GM19455 (cell line): Measurements from ENCODE around the gene RAB34.
A peak's percentile ranks its signal among the peaks of the same experiment; 100 is the strongest.

Experiments
- ATAC-seq: cut with Tn5 transposase; IDR thresholded peaks from one replicate; pipeline ENCODE4 v1.9.1; 2021; ENCODE audit not compliant: unreplicated experiment

The RAB34 gene

DNA sequence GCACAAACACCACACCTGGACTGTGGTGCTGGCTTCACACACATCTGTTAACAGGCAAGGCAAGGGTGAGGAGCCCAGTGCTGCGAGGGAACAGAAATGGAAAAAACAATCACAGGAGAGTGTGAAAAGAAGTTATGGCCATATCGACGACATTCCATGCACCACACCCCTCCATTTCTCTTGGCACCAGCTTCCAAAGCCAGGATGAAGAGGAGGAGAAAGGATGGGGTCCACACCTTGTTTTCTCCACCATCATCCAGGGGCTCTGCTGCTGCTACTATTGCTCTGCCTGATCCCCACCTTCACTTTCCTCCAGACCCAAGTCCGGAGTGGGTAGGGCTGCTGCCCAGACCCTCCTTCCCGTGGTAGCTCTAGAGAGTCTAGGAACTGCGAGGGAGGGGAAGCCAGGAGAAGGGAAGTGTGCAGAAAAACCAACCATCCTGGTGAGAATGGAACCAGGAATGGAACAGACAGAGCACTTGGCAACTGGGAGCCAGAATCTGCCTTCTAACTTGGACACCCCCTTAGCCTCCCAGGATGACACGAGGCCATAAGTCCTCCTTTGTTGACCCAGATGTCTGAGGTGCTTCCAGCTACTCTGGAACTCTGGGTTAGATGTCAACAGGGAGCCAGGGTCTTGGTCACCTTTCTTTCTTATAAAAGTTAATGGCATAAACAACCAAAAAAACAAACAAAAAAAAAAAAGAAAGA lies 4.8 kb downstream of the RAB34 start:
- ATAC-seq: no peak

DNA sequence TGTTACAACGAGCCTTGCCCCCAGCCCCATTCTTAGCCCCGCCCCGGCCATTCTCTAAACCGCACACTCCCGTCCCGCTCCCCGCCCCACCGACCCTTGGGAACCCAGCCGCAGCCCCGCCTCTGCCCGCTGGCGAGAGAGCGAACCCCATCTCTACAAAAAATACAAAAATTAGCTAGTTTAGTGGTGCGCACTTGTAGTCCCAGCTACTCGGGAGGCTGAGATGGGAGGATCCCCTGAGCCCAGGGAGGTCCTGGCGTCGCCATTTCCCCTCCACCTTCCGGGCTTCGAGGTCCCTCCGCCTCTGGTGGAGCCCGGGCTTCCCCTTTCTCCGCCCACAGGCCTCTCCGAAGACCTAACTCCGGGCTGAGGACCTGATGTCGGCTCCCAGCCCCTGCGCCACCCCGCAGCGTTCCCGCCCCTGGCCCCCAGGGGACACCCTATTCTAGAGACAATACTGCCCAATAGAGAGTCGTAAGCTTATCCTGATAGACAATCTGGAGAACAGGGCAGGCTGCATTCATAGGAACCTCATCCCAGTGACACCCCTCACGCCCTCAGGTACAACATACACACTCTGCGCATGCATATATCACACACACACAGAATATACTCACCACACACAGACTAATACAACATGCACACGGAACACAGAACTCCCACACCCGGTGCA lies 5.5 kb downstream of the RAB34 start:
- ATAC-seq: no peak

GRCh38 chr17:28711723-28712031 lies 6.0 kb downstream of the RAB34 start, which contains the start of gene PROCA1:
PROCA1 (minus strand) TSS chr17:28711888; CDS start chr17:28711660, 228 bp downstream.
- ATAC-seq: no peak

DNA sequence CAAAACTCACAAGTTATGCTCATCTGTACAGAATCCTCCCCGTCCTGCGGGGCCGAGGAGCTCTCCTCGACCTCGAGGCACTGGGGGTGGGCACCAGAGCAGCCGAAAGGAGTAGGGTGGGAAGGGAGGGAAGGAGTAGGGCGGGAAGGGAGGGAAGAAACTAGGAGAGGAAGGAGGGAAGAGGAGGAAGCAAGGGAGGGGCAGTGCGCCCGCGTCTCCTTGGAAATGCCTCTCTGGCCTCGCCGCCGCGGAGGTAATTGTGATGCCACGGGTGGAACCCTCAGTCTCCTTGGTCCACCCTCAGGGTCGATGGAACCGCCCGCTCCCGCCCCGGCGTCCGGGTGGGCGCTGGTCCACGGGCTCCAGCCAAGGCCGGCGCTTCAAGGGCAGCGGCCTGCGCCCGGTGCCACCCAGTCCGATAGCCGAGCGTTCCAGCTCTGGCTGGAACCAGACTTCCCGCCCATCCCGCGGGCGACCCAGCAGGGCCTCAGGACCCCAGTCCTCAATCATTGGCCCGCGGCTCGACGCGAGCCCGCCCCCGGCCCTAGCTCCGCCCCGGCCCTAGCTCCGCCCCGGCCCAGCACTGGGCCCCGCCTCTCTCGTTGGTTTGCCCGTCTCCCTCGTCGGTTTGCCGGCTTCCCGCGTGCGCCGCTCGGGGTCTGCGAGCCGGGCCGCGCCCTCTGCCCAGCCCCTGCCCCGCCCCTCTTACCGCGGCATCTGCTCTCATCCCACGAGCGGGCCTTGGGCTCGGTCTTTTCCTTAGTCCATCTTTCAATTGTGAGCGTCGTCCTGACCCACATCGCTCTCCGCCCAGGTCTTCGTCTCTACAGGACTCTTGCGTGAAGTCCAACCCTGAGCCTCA lies 6.6 kb downstream of the RAB34 start:
- ATAC-seq: peak; percentile 74

DNA sequence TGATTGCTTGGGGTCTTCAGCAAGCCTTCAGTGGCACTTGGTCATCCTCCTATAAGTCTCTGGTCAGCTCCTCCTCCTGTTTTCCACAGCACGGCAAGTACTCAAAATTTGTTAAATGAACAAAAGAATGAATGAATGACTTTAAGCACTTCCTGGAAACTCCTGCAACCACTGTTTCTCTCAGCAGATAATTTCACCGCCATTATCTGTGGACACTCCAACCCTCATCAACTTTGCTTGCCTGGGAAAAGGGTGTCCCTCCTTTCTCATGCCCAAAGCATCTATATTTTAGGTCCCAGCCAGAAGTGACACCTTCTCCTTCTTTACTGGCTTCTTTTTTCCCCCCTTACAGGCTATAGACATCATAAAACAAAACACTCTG lies 10.3 kb downstream of the RAB34 start:
- no peak for ATAC-seq

DNA sequence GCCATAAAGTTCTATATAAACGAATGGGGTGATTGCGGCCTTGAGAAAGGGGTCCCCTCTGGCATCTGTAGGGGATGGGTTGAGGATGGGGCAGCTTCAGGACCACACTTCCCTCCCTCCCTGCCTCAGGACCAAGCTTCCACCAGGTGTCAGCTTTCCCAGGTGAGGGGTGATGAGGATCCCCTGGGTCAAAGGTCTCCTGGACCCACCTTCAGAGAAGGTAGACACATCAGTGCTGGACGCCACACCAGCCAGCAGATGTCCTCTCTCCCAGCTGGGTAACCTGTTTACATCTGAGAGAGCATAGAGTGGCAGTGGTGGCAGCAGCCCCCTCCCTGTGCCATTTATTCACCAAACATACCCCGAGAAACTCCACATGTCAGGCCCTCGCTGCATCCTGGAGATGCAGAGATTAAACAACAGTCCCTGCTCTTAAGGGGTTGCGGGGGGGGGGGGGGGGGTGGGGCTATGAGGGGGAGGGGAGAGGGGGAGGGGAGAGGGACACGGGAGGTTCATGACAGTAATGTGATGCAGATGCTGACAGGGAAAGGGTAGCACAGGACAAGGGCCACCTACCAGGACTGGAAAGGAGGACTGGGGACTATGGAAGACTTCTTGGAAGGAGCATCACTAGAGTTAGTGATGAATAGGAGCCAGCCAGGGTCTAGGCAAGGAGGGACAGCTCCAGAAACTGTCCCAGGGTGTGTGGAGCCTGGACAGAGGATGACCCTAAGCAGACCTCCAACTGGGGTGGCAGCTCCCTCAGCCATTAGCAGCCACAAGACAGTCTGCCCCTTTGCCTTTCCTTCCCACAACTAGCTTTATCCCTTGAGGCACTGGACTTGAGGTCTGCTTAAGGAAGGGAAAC lies 11.0 kb downstream of the RAB34 start:
- no peak for ATAC-seq

DNA sequence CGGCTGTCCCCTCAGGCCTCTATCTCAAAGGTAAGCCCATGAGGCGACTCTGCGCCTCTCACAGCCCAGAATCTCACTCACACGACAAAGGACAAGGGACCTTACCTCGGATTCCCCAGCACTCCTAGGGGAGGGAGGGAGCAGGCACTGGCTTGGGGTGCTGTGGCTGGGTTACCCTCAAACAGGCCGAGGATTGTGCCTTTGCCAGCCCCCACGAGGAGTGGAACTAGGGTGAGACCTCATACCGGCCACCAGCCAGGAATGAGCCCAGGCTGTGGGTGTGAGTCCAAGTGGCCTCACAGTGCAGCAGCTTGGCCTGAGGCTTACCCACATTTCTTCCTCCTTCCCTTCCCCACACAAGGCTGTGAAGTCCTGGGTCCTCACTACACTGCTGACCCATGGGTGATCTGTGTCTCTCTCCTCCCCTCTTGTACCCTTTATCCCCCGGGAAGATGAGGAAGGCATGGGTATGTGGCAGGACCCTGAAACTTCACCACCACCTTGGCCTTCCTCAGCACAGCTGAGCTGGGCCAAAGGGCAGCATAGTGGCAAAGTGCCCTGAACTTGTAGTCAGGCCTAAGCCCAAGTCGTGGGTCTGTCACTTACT lies 11.8 kb downstream of the RAB34 start:
- ATAC-seq: no peak

- ATAC-seq: no peak
Measured at GRCh38 chr17:28705074-28705659, 12.5 kb downstream of the RAB34 start.

GRCh38 chr17:28704219-28704858 lies 13.3 kb downstream of the RAB34 start:
- no peak for ATAC-seq

GRCh38 chr17:28703552-28704218 lies 14.0 kb downstream of the RAB34 start:
- no peak for ATAC-seq

GRCh38 chr17:28702752-28703150 lies 14.9 kb downstream of the RAB34 start:
- no peak for ATAC-seq

- no peak for ATAC-seq
Measured at GRCh38 chr17:28702026-28702751, 15.5 kb downstream of the RAB34 start.

DNA sequence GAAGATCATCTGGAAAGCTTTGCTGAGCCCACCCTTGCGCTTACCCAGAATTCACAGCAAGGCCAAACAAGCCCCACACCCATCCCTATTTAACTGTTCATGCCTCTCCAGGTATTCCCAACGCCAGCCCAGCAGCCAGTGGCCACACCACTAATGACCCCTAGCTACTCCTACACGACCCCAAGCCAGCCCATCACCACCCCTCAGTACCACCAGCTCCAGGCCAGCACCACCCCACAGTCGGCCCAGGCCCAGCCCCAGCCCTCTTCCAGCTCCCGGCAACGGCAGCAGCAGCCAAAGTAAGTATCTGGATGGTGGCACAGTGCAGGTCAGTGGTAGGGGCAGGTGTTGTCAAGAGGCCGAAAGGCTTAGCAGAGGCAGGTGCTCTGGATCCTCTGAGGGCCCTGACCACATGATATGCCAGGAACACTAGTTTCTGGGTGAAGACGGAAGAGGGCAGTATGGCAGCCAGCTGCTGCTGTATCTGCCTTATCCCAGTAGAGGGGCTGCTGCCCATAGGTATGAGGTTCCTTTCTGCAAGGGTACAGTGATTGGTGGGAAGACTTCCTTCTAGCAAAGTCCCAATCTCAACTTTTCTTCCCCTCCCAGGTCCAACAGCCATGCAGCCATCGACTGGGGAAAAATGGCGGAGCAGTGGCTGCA lies 16.7 kb downstream of the RAB34 start:
- no peak for ATAC-seq

DNA sequence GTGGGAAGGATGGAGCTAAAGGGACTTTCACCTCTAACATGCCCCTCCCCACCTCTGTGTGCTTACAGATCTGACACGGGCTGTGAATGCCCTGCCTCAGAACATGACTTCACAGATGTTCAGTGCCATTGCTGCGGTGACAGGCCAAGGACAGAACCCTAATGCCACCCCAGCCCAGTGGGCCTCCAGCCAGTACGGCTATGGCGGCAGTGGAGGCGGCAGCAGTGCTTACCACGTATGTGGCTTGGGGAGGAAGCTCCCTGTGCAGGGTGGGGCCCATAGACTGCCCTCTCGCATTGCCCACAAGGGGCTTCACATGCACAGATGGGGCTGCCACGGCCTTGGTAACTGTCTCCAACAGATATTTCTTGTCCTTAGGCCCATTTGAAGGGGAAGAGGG lies 17.4 kb downstream of the RAB34 start:
- ATAC-seq: no peak

DNA sequence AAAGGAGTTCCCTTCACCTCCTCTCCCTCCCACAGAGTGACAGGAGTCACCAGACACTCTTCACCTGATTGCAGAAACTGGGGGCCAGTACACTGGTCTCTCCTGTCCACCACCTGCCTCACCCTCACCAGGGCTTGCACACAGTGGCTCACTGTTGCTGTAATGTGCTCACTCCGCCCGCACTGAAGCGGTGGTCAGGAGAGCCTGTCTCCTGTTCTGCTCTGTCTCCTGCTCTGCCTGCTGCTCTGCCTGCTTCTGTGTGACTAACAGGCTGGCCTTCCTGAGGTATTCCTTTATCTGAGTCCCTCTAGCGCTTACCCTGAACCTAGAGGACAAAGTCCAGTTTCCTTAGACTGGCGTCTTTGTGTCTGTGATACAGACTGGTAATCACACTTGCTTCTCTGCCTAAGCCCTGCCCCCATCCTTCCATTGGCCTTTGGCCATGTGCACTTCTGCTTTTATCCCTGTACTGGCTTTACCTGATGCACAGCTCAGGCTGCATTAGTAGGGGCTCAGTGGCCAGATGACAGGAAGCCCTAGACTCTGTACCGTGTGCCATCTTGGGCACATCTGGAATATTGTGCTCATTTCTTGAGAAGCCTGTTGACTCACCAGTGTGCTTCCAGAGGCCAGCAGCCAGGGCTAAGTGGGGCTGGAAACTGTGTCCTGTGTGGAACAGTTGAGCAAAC lies 19.3 kb downstream of the RAB34 start:
- ATAC-seq: no peak

GRCh38 chr17:28693869-28694268 lies 23.8 kb downstream of the RAB34 start:
- no peak for ATAC-seq

DNA sequence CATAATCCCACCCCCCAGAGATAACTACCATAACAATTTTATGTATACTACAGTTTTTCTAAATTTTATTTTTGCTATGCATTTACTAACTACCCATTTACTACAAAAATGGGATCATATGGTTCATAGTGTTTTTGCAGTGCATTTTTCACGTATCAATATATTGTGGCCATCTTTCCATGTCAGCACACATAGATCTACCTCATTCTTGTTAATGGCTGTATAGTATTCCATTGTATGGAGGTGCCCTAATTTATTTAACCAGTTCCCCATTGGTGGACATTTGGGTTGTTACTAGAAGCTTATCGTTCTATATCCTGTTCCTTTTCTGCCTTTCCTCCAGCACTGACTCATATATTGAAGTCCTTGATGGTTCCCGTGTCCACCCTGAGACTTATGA lies 28.7 kb downstream of the RAB34 start:
- no peak for ATAC-seq
